ENCODE results near the gene MYPN. TPM values are rescaled to one million over a fixed set of nuclear protein-coding genes. Genes with fewer than 3 reads are reported as not detected.

MYPN gene
- total RNA-seq, 1 donor from 2014 or later, result 1.0 TPM

DNA sequence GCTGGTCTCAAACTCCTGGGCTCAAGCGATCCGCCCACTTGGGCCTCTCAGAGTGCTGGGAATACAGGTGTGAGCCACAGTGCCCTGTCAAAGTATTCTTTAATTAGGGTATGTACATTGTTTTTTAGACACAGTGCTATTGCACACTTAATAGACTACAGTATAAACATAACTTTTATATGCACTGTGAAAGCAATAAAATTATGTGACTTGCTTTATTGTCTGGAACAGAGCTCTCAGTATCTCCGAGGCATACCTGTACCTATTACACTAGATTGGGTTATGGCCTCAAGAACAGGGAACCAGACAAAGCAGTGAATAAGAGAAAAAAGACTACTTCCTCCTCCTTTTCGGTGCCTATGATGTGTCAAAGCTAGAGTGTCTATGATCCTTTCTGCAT, 109.5 kb downstream of the MYPN start:
- DNase-seq (ENCODE audit: extremely low spot score, unreplicated experiment), result no peak
- TF ChIP-seq, protein P1, sequence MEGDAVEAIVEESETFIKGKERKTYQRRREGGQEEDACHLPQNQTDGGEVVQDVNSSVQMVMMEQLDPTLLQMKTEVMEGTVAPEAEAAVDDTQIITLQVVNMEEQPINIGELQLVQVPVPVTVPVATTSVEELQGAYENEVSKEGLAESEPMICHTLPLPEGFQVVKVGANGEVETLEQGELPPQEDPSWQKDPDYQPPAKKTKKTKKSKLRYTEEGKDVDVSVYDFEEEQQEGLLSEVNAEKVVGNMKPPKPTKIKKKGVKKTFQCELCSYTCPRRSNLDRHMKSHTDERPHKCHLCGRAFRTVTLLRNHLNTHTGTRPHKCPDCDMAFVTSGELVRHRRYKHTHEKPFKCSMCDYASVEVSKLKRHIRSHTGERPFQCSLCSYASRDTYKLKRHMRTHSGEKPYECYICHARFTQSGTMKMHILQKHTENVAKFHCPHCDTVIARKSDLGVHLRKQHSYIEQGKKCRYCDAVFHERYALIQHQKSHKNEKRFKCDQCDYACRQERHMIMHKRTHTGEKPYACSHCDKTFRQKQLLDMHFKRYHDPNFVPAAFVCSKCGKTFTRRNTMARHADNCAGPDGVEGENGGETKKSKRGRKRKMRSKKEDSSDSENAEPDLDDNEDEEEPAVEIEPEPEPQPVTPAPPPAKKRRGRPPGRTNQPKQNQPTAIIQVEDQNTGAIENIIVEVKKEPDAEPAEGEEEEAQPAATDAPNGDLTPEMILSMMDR (IDR thresholded peaks at IDR 0.05), result no peak
- Mint-ChIP-seq H3K9me3 (ENCODE audit: unreplicated experiment) (no peaks in the 10 kb centered on the region), H3K4me3 (ENCODE audit: unreplicated experiment) (no peak overlapping the region), H3K36me3 (ENCODE audit: unreplicated experiment) (no peaks in the 10 kb centered on the region), H3K4me1 (ENCODE audit: unreplicated experiment) (no peaks in the 10 kb centered on the region), H3K27ac (ENCODE audit: unreplicated experiment) (no peak overlapping the region), H3K27me3 (ENCODE audit: unreplicated experiment) (no peaks in the 10 kb centered on the region)

GRCh38 chr10:68221196-68221595, 111.9 kb downstream of the MYPN start:
- no peaks in the 10 kb centered on the region for H3K27me3 Mint-ChIP-seq (ENCODE audit: unreplicated experiment)
- no peaks in the 10 kb centered on the region for H3K4me1 Mint-ChIP-seq (ENCODE audit: unreplicated experiment)
- H3K27ac Mint-ChIP-seq (ENCODE audit: unreplicated experiment), result no peak overlapping the region
- no peaks in the 10 kb centered on the region for H3K9me3 Mint-ChIP-seq (ENCODE audit: unreplicated experiment)
- H3K4me3 Mint-ChIP-seq (ENCODE audit: unreplicated experiment), result no peak overlapping the region
- DNase-seq (ENCODE audit: extremely low spot score, unreplicated experiment), result no peak
- TF ChIP-seq, protein P1 (IDR thresholded peaks at IDR 0.05), result no peak
- H3K36me3 Mint-ChIP-seq (ENCODE audit: unreplicated experiment), result no peaks in the 10 kb centered on the region

GRCh38 chr10:68222391-68222790, 113.1 kb downstream of the MYPN start:
- TF ChIP-seq, protein P1 (IDR thresholded peaks at IDR 0.05), result no peak
- no peaks in the 10 kb centered on the region for H3K27me3 Mint-ChIP-seq (ENCODE audit: unreplicated experiment)
- H3K4me3 Mint-ChIP-seq (ENCODE audit: unreplicated experiment), result no peak overlapping the region
- no peak for DNase-seq (ENCODE audit: extremely low spot score, unreplicated experiment)
- no peaks in the 10 kb centered on the region for H3K9me3 Mint-ChIP-seq (ENCODE audit: unreplicated experiment)
- H3K4me1 Mint-ChIP-seq (ENCODE audit: unreplicated experiment), result no peaks in the 10 kb centered on the region
- no peaks in the 10 kb centered on the region for H3K36me3 Mint-ChIP-seq (ENCODE audit: unreplicated experiment)
- H3K27ac Mint-ChIP-seq (ENCODE audit: unreplicated experiment), result no peak overlapping the region

- TF ChIP-seq, protein P1 (IDR thresholded peaks at IDR 0.05), result no peak
- DNase-seq (ENCODE audit: extremely low spot score, unreplicated experiment), result no peak
- no peak overlapping the region for H3K27ac Mint-ChIP-seq (ENCODE audit: unreplicated experiment)
- no peaks in the 10 kb centered on the region for H3K4me1 Mint-ChIP-seq (ENCODE audit: unreplicated experiment)
- no peaks in the 10 kb centered on the region for H3K9me3 Mint-ChIP-seq (ENCODE audit: unreplicated experiment)
- peaks cover 10% of the 10 kb centered on the region for H3K27me3 Mint-ChIP-seq (ENCODE audit: unreplicated experiment)
- H3K36me3 Mint-ChIP-seq (ENCODE audit: unreplicated experiment), result no peaks in the 10 kb centered on the region
- no peak overlapping the region for H3K4me3 Mint-ChIP-seq (ENCODE audit: unreplicated experiment)
Measured at GRCh38 chr10:68223535-68224165, 114.4 kb downstream of the MYPN start.

- Mint-ChIP-seq H3K4me1 (ENCODE audit: unreplicated experiment) (no peaks in the 10 kb centered on the region), H3K4me3 (ENCODE audit: unreplicated experiment) (no peak overlapping the region), H3K27me3 (ENCODE audit: unreplicated experiment) (peaks cover 11% of the 10 kb centered on the region), H3K9me3 (ENCODE audit: unreplicated experiment) (no peaks in the 10 kb centered on the region), H3K36me3 (ENCODE audit: unreplicated experiment) (no peaks in the 10 kb centered on the region), H3K27ac (ENCODE audit: unreplicated experiment) (no peak overlapping the region)
- TF ChIP-seq, protein P1 (IDR thresholded peaks at IDR 0.05), result no peak
- DNase-seq (ENCODE audit: extremely low spot score, unreplicated experiment), result no peak
Measured at GRCh38 chr10:68224810-68225209, 115.5 kb downstream of the MYPN start.

Measured in osteocyte (in vitro differentiated cells).